GM23338 (cell line): ENCODE results near the gene DHFR2.

Experiments used
- CREB1 ChIP-seq: fragments of 250-450 bp; sonication (Bioruptor Pico); IDR thresholded peaks from 2 replicates; pipeline ENCODE4 v1.5.0; 2020; ENCODE audit warnings: low read depth, mild to moderate bottlenecking, moderate library complexity
- EZH2 ChIP-seq: fragments of 200-600 bp; sonication (generic); IDR thresholded peaks from one replicate; pipeline ENCODE4 v1.8.0; 2017; ENCODE audit warnings: antibody characterized with exemption, mild to moderate bottlenecking, low read depth; ENCODE audit not compliant: unreplicated experiment
- EZH2phosphoT487 ChIP-seq: fragments of 200-600 bp; sonication (generic); IDR thresholded peaks from one replicate; pipeline ENCODE4 v1.8.1; 2018; ENCODE audit warnings: antibody characterized with exemption; ENCODE audit not compliant: unreplicated experiment
- POLR2AphosphoS5 ChIP-seq: IDR thresholded peaks from 2 replicates; pipeline ENCODE4 v1.6.1; 2016; ENCODE audit warnings: antibody characterized with exemption, low read depth
- ZNF114 ChIP-seq: fragments of 250-450 bp; sonication (Bioruptor Pico); IDR thresholded peaks from 2 replicates; pipeline ENCODE4 v1.5.0; 2020; ENCODE audit warnings: mild to moderate bottlenecking, moderate library complexity
- TF ChIP-seq, protein P1 (sequence below), 2 experiments: fragments of 200-600 bp in 1 of 2; sonication (generic) in 1 of 2; conservative IDR thresholded peaks; 2 replicates each; pipeline versions ENCODE4 v1.5.1 to v1.6.1; 2016 to 2017; ENCODE audit warnings: antibody characterized with exemption in 2 of 2, low read depth in 2 of 2, mild to moderate bottlenecking in 2 of 2, moderate library complexity in 1 of 2
- TF ChIP-seq, protein P2 (sequence below): IDR thresholded peaks from one replicate; pipeline ENCODE4 v1.6.1; 2018; ENCODE audit warnings: antibody characterized with exemption; ENCODE audit not compliant: unreplicated experiment

DNA sequence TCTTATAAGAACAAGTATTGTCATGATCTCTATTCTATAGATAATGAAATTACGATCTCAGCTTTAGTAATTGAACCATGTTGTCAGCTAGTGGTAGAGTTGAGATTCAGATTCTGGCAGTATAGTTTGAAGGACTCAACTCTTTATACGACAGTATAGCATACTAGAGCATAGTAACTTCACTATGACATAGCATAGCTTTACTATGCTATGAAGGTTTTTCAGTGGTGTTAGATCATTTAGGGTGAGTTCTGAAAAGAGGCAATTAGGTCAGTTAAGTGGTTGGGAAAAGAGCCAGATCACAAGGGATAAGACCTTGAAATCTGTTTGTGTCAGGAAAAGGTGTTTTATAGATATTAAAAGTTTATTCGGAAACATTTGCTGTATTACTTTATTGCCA, 42.4 kb downstream of the DHFR2 start:
- TF ChIP-seq, protein P1, sequence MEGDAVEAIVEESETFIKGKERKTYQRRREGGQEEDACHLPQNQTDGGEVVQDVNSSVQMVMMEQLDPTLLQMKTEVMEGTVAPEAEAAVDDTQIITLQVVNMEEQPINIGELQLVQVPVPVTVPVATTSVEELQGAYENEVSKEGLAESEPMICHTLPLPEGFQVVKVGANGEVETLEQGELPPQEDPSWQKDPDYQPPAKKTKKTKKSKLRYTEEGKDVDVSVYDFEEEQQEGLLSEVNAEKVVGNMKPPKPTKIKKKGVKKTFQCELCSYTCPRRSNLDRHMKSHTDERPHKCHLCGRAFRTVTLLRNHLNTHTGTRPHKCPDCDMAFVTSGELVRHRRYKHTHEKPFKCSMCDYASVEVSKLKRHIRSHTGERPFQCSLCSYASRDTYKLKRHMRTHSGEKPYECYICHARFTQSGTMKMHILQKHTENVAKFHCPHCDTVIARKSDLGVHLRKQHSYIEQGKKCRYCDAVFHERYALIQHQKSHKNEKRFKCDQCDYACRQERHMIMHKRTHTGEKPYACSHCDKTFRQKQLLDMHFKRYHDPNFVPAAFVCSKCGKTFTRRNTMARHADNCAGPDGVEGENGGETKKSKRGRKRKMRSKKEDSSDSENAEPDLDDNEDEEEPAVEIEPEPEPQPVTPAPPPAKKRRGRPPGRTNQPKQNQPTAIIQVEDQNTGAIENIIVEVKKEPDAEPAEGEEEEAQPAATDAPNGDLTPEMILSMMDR (conservative IDR thresholded peaks at IDR 0.05; ENCODE audit: low read depth in 2 of 2): no peak
- TF ChIP-seq POLR2AphosphoS5 (no peak), CREB1 (CRISPR knock-in tag) (no peak), EZH2 (no peak), EZH2phosphoT487 (no peak), ZNF114 (CRISPR knock-in tag) (no peak)
- TF ChIP-seq, protein P2, sequence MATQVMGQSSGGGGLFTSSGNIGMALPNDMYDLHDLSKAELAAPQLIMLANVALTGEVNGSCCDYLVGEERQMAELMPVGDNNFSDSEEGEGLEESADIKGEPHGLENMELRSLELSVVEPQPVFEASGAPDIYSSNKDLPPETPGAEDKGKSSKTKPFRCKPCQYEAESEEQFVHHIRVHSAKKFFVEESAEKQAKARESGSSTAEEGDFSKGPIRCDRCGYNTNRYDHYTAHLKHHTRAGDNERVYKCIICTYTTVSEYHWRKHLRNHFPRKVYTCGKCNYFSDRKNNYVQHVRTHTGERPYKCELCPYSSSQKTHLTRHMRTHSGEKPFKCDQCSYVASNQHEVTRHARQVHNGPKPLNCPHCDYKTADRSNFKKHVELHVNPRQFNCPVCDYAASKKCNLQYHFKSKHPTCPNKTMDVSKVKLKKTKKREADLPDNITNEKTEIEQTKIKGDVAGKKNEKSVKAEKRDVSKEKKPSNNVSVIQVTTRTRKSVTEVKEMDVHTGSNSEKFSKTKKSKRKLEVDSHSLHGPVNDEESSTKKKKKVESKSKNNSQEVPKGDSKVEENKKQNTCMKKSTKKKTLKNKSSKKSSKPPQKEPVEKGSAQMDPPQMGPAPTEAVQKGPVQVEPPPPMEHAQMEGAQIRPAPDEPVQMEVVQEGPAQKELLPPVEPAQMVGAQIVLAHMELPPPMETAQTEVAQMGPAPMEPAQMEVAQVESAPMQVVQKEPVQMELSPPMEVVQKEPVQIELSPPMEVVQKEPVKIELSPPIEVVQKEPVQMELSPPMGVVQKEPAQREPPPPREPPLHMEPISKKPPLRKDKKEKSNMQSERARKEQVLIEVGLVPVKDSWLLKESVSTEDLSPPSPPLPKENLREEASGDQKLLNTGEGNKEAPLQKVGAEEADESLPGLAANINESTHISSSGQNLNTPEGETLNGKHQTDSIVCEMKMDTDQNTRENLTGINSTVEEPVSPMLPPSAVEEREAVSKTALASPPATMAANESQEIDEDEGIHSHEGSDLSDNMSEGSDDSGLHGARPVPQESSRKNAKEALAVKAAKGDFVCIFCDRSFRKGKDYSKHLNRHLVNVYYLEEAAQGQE: no peak
